ENCODE results near the gene UST. TPM values are rescaled to one million over a fixed set of nuclear protein-coding genes. Genes with fewer than 3 reads are reported as not detected.

Gene UST
- total RNA-seq, 1 donor from 2014 or later = 23.2 TPM

GRCh38 chr6:148819852-148820251, 73.0 kb downstream of the UST start:
- no peaks in the 10 kb centered on the region for H3K27me3 Mint-ChIP-seq (ENCODE audit: unreplicated experiment)
- no peak for TF ChIP-seq CTCF (IDR thresholded peaks at IDR 0.05; ENCODE audit: unreplicated experiment)
- H3K9me3 Mint-ChIP-seq (ENCODE audit: unreplicated experiment) = no peaks in the 10 kb centered on the region
- no peaks in the 10 kb centered on the region for H3K36me3 Mint-ChIP-seq (ENCODE audit: low read depth, unreplicated experiment)
- H3K4me1 Mint-ChIP-seq (ENCODE audit: unreplicated experiment) = peaks cover 15% of the 10 kb centered on the region
- H3K27ac Mint-ChIP-seq (ENCODE audit: unreplicated experiment) = no peak overlapping the region
- no peak overlapping the region for H3K4me3 Mint-ChIP-seq (ENCODE audit: unreplicated experiment)
- no peak for DNase-seq (ENCODE audit: low spot score)

- no peak for DNase-seq (ENCODE audit: low spot score)
- no peak for TF ChIP-seq CTCF (IDR thresholded peaks at IDR 0.05; ENCODE audit: unreplicated experiment)
- Mint-ChIP-seq H3K27me3 (ENCODE audit: unreplicated experiment) (no peaks in the 10 kb centered on the region), H3K36me3 (ENCODE audit: low read depth, unreplicated experiment) (no peaks in the 10 kb centered on the region), H3K4me3 (ENCODE audit: unreplicated experiment) (no peak overlapping the region), H3K9me3 (ENCODE audit: unreplicated experiment) (no peaks in the 10 kb centered on the region), H3K27ac (ENCODE audit: unreplicated experiment) (no peak overlapping the region), H3K4me1 (ENCODE audit: unreplicated experiment) (peaks cover 19% of the 10 kb centered on the region)
These were observed 76.0 kb downstream of the UST start for GRCh38 chr6:148822819-148823218.

- H3K4me3 Mint-ChIP-seq (ENCODE audit: unreplicated experiment) = no peak overlapping the region
- no peaks in the 10 kb centered on the region for H3K36me3 Mint-ChIP-seq (ENCODE audit: low read depth, unreplicated experiment)
- peaks cover 15% of the 10 kb centered on the region for H3K4me1 Mint-ChIP-seq (ENCODE audit: unreplicated experiment)
- no peaks in the 10 kb centered on the region for H3K9me3 Mint-ChIP-seq (ENCODE audit: unreplicated experiment)
- no peak overlapping the region for H3K27ac Mint-ChIP-seq (ENCODE audit: unreplicated experiment)
- no peak for TF ChIP-seq CTCF (IDR thresholded peaks at IDR 0.05; ENCODE audit: unreplicated experiment)
- no peak for DNase-seq (ENCODE audit: low spot score)
- H3K27me3 Mint-ChIP-seq (ENCODE audit: unreplicated experiment) = no peaks in the 10 kb centered on the region
These were observed 77.5 kb downstream of the UST start for GRCh38 chr6:148824291-148824690.

GRCh38 chr6:148824960-148825359, 78.1 kb downstream of the UST start:
- no peak overlapping the region for H3K4me3 Mint-ChIP-seq (ENCODE audit: unreplicated experiment)
- H3K9me3 Mint-ChIP-seq (ENCODE audit: unreplicated experiment) = no peaks in the 10 kb centered on the region
- no peak overlapping the region for H3K27ac Mint-ChIP-seq (ENCODE audit: unreplicated experiment)
- peaks cover 15% of the 10 kb centered on the region for H3K4me1 Mint-ChIP-seq (ENCODE audit: unreplicated experiment)
- DNase-seq (ENCODE audit: low spot score) = no peak
- H3K36me3 Mint-ChIP-seq (ENCODE audit: low read depth, unreplicated experiment) = no peaks in the 10 kb centered on the region
- H3K27me3 Mint-ChIP-seq (ENCODE audit: unreplicated experiment) = no peaks in the 10 kb centered on the region
- TF ChIP-seq CTCF (IDR thresholded peaks at IDR 0.05; ENCODE audit: unreplicated experiment) = no peak

- H3K4me1 Mint-ChIP-seq (ENCODE audit: unreplicated experiment) = peaks cover 15% of the 10 kb centered on the region
- no peaks in the 10 kb centered on the region for H3K9me3 Mint-ChIP-seq (ENCODE audit: unreplicated experiment)
- DNase-seq (ENCODE audit: low spot score) = no peak
- H3K4me3 Mint-ChIP-seq (ENCODE audit: unreplicated experiment) = no peak overlapping the region
- no peak for TF ChIP-seq CTCF (IDR thresholded peaks at IDR 0.05; ENCODE audit: unreplicated experiment)
- H3K27ac Mint-ChIP-seq (ENCODE audit: unreplicated experiment) = no peak overlapping the region
- no peaks in the 10 kb centered on the region for H3K27me3 Mint-ChIP-seq (ENCODE audit: unreplicated experiment)
- H3K36me3 Mint-ChIP-seq (ENCODE audit: low read depth, unreplicated experiment) = no peaks in the 10 kb centered on the region
These were observed 78.7 kb downstream of the UST start for GRCh38 chr6:148825492-148825891.
